GM23338 (cell line): ENCODE data around the gene TUBB1. TPM values are rescaled to one million over a fixed set of nuclear protein-coding genes. Genes with fewer than 3 reads are reported as not detected.

Experiments used
- ATAC-seq: fragments of 200-7000 bp; cut with Tn5 transposase; 3 replicates; pipeline ENCODE4 v1.9.1; 2020
- DNase-seq: peaks from one replicate; pipeline ENCODE4 v3.0.0-alpha.2; 2015; ENCODE audit warnings: low spot score
- H2AFZ ChIP-seq: fragments of 200-600 bp; sonication (generic); 2 replicates; pipeline ENCODE4 v1.8.0; 2016; ENCODE audit warnings: antibody characterized with exemption, mild to moderate bottlenecking, moderate library complexity
- H3F3A ChIP-seq: fragments of 200-600 bp; sonication (generic); replicated peaks from 2 replicates; pipeline ENCODE4 v1.8.0; 2017; ENCODE audit warnings: antibody characterized with exemption, mixed run types, low read depth
- H3K27ac ChIP-seq: fragments of 200-600 bp; sonication (generic); 2 replicates; pipeline ENCODE4 v1.6.1; 2016; ENCODE audit warnings: low read depth
- H3K27me3 ChIP-seq: fragments of 200-600 bp; sonication (generic); 2 replicates; pipeline ENCODE4 v1.8.0; 2016; ENCODE audit warnings: mild to moderate bottlenecking, mixed run types, moderate library complexity; ENCODE audit not compliant: insufficient read depth
- H3K36me3 ChIP-seq: fragments of 200-600 bp; sonication (generic); 2 replicates; pipeline ENCODE4 v1.8.0; 2016; ENCODE audit warnings: mild to moderate bottlenecking; ENCODE audit not compliant: insufficient read depth
- H3K4me1 ChIP-seq: fragments of 200-600 bp; sonication (generic); 2 replicates; pipeline ENCODE4 v1.8.0; 2016; ENCODE audit warnings: mild to moderate bottlenecking, moderate library complexity; ENCODE audit not compliant: insufficient read depth
- H3K4me2 ChIP-seq: fragments of 200-600 bp; sonication (generic); 2 replicates; pipeline ENCODE4 v1.7.1; 2017; ENCODE audit warnings: mixed run types
- H3K4me3 ChIP-seq: fragments of 200-600 bp; sonication (generic); 2 replicates; pipeline ENCODE4 v1.6.1; 2016; ENCODE audit warnings: mixed run types
- H3K79me2 ChIP-seq: fragments of 200-600 bp; sonication (generic); replicated peaks from 2 replicates; pipeline ENCODE4 v1.8.0; 2017; ENCODE audit warnings: mild to moderate bottlenecking; ENCODE audit not compliant: insufficient read depth
- H3K9me2 ChIP-seq: fragments of 200-600 bp; sonication (generic); 2 replicates; pipeline ENCODE4 v1.8.0; 2017; ENCODE audit not compliant: insufficient read depth
- H4K20me1 ChIP-seq: fragments of 200-600 bp; sonication (generic); replicated peaks from 2 replicates; pipeline ENCODE4 v1.8.0; 2017; ENCODE audit warnings: mild to moderate bottlenecking; ENCODE audit not compliant: insufficient read depth
- H3K27ac Mint-ChIP-seq: 2 replicates; pipeline ENCODE4 v1.8.0; 2020; ENCODE audit warnings: inconsistent platforms, mild to moderate bottlenecking, moderate library complexity, mixed read lengths
- H3K27me3 Mint-ChIP-seq: 3 replicates; pipeline ENCODE4 v1.8.0; 2022; ENCODE audit warnings: low read depth, mild to moderate bottlenecking, moderate library complexity, mixed read lengths, inconsistent platforms; ENCODE audit not compliant: insufficient read depth, poor library complexity
- H3K36me3 Mint-ChIP-seq: 3 replicates; pipeline ENCODE4 v1.8.0; 2021; ENCODE audit warnings: low read depth, mild to moderate bottlenecking, inconsistent platforms, moderate library complexity, mixed read lengths
- H3K4me1 Mint-ChIP-seq: 3 replicates; pipeline ENCODE4 v1.8.0; 2020; ENCODE audit warnings: mild to moderate bottlenecking, inconsistent platforms, mixed read lengths
- H3K4me3 Mint-ChIP-seq: 3 replicates; pipeline ENCODE4 v1.8.0; 2021; ENCODE audit warnings: moderate library complexity, mild to moderate bottlenecking, inconsistent platforms, mixed read lengths
- H3K9me3 Mint-ChIP-seq: 3 replicates; pipeline ENCODE4 v1.8.0; 2020; ENCODE audit warnings: moderate library complexity, mild to moderate bottlenecking, inconsistent platforms, mixed read lengths
- CREB1 ChIP-seq: fragments of 250-450 bp; sonication (Bioruptor Pico); IDR thresholded peaks from 2 replicates; pipeline ENCODE4 v1.5.0; 2020; ENCODE audit warnings: low read depth, mild to moderate bottlenecking, moderate library complexity
- CTCF ChIP-seq, 2 experiments: fragments of 200-600 bp in 1 of 2; sonication (generic) in 1 of 2; conservative IDR thresholded peaks; 2 replicates each; pipeline versions ENCODE4 v1.5.1 to v1.6.1; 2016 to 2017; ENCODE audit warnings: antibody characterized with exemption in 2 of 2, low read depth in 2 of 2, mild to moderate bottlenecking in 2 of 2, moderate library complexity in 1 of 2
- JUNB ChIP-seq: IDR thresholded peaks from one replicate; pipeline ENCODE4 v1.6.1; 2016; ENCODE audit warnings: antibody characterized with exemption; ENCODE audit not compliant: unreplicated experiment
- REST ChIP-seq: IDR thresholded peaks from one replicate; pipeline ENCODE4 v1.6.1; 2018; ENCODE audit warnings: antibody characterized with exemption; ENCODE audit not compliant: unreplicated experiment
- ZNF114 ChIP-seq: fragments of 250-450 bp; sonication (Bioruptor Pico); IDR thresholded peaks from 2 replicates; pipeline ENCODE4 v1.5.0; 2020; ENCODE audit warnings: mild to moderate bottlenecking, moderate library complexity
- ZNF462 ChIP-seq: fragments of 250-450 bp; sonication (Bioruptor Pico); IDR thresholded peaks from 2 replicates; pipeline ENCODE4 v1.5.0; 2020; ENCODE audit warnings: mild to moderate bottlenecking, moderate library complexity
- polyA plus RNA-seq: library from polyadenylated mRNA; unstranded; fragments of >200 nt; fragmentation: Nextera tagmentation; extraction: Ambion mirVana; gene quantifications from 2 replicates; pipeline ENCODE4 v1.2.1, GENCODE V29; 2016
- total RNA-seq: library from RNA; depleted of rRNA; stranded (reverse); fragments of >200 nt; shearing (Covaris generic); gene quantifications from 2 replicates; pipeline ENCODE4 v1.2.3, GENCODE V29; 2014

The TUBB1 gene
- total and polyA plus RNA-seq, 2 experiments from 2014 or later: not detected

- no peaks in the 10 kb centered on the region for H3K36me3 Mint-ChIP-seq
- H3K9me2 ChIP-seq: no peaks in the 10 kb centered on the region
- H3K4me3 ChIP-seq: no peak overlapping the region
- no peak for DNase-seq
- H3K4me3 Mint-ChIP-seq: no peak overlapping the region
- ATAC-seq: no peak
- H3K27ac Mint-ChIP-seq: no peak overlapping the region
- no peaks in the 10 kb centered on the region for H3K27me3 ChIP-seq
- no peaks in the 10 kb centered on the region for H3K4me1 ChIP-seq
- H3K79me2 ChIP-seq: no peaks in the 10 kb centered on the region
- no peaks in the 10 kb centered on the region for H3K36me3 ChIP-seq
- no peaks in the 10 kb centered on the region for H3F3A ChIP-seq
- H2AFZ ChIP-seq: peak overlapping the region; percentile 93; the same call in 1 of the 2 replicates
- H3K4me1 Mint-ChIP-seq: peaks cover 6% of the 10 kb centered on the region; the same call in 2 of the 3 replicates
- peaks cover 6% of the 10 kb centered on the region for H3K27me3 Mint-ChIP-seq
- H4K20me1 ChIP-seq: no peaks in the 10 kb centered on the region
- peaks cover 3% of the 10 kb centered on the region; the same call in 2 of the 3 replicates for H3K9me3 Mint-ChIP-seq
- no peak overlapping the region for H3K4me2 ChIP-seq
- H3K27ac ChIP-seq: no peak overlapping the region
- TF ChIP-seq ZNF114 (CRISPR knock-in tag) (no peak), JUNB (no peak), CREB1 (no peak), ZNF462 (CRISPR knock-in tag) (no peak), REST (no peak), CTCF (conservative IDR thresholded peaks at IDR 0.05; ENCODE audit: low read depth in 2 of 2) (no peak)
These were observed 45.0 kb downstream of the TUBB1 start for GRCh38 chr20:59064214-59064722.
